ENCODE data around the gene SIGLEC12. TPM values are rescaled to one million over a fixed set of nuclear protein-coding genes. Genes with fewer than 3 reads are reported as not detected.

SIGLEC12 gene
- polyA plus RNA-seq, 2 of the 4 experiments (the other 2 are of a cell fraction), result not detected

GRCh38 chr19:51548891-51549305 lies 47.3 kb upstream of the SIGLEC12 start (continued):
- TF ChIP-seq, protein P1, sequence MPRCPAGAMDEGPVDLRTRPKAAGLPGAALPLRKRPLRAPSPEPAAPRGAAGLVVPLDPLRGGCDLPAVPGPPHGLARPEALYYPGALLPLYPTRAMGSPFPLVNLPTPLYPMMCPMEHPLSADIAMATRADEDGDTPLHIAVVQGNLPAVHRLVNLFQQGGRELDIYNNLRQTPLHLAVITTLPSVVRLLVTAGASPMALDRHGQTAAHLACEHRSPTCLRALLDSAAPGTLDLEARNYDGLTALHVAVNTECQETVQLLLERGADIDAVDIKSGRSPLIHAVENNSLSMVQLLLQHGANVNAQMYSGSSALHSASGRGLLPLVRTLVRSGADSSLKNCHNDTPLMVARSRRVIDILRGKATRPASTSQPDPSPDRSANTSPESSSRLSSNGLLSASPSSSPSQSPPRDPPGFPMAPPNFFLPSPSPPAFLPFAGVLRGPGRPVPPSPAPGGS (IDR thresholded peaks at IDR 0.05), result no peak
- TF ChIP-seq SMC3 (IDR thresholded peaks at IDR 0.05), result no peak

- ChIA-PET CTCF (interaction anchor here (0.7 to 4.7 kb wide), 6 partner anchors 34 to 127 kb away, joined by 3 to 15 read pairs (median 3); no protein-coding TSS in a partner anchor), POLR2A (no interaction called here)
- H3K4me1 ChIP-seq, result no peaks in the 10 kb centered on the region
- ATAC-seq (no peak), DNase-seq (ENCODE audit: low read depth in 1 of 2, low spot score in 1 of 2) (no peak), FAIRE-seq (no peak)
- H3K4me2 ChIP-seq, result no peak overlapping the region
- H3K9me3 ChIP-seq, result peaks cover 4% of the 10 kb centered on the region; the same call in 2 of the 3 replicates
- TF ChIP-seq HOXB5 (CRISPR knock-in tag; IDR thresholded peaks at IDR 0.05) (no peak), HDAC2 (IDR thresholded peaks at IDR 0.05) (no peak), HEYL (CRISPR knock-in tag; IDR thresholded peaks at IDR 0.05) (no peak), FOXS1 (CRISPR knock-in tag; IDR thresholded peaks at IDR 0.05) (no peak), CHD2 (IDR thresholded peaks at IDR 0.05; ENCODE audit: low read length, partially characterized antibody) (no peak), CEBPB (IDR thresholded peaks at IDR 0.05) (no peak), SMC3 (IDR thresholded peaks at IDR 0.05) (no peak), NFE2L2 (conservative IDR thresholded peaks at IDR 0.05; ENCODE audit: low read length) (no peak), BHLHE40 (IDR thresholded peaks at IDR 0.05; ENCODE audit: low read depth, low read length) (no peak), NR3C1 (IDR thresholded peaks at IDR 0.05) (no peak), CBX8 (IDR thresholded peaks at IDR 0.05) (no peak), KDM5A (IDR thresholded peaks at IDR 0.05) (no peak), FOSL2 (IDR thresholded peaks at IDR 0.05) (no peak), FOSL2 (CRISPR knock-in tag; IDR thresholded peaks at IDR 0.05) (no peak), POLR2A (IDR thresholded peaks at IDR 0.05; ENCODE audit: low read length) (no peak), MYC (IDR thresholded peaks at IDR 0.05; ENCODE audit: borderline replicate concordance, low read length) (no peak)
- TF ChIP-seq, protein P2, sequence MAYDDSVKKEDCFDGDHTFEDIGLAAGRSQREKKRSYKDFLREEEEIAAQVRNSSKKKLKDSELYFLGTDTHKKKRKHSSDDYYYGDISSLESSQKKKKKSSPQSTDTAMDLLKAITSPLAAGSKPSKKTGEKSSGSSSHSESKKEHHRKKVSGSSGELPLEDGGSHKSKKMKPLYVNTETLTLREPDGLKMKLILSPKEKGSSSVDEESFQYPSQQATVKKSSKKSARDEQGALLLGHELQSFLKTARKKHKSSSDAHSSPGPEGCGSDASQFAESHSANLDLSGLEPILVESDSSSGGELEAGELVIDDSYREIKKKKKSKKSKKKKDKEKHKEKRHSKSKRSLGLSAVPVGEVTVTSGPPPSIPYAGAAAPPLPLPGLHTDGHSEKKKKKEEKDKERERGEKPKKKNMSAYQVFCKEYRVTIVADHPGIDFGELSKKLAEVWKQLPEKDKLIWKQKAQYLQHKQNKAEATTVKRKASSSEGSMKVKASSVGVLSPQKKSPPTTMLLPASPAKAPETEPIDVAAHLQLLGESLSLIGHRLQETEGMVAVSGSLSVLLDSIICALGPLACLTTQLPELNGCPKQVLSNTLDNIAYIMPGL (CRISPR knock-in tag; IDR thresholded peaks at IDR 0.05; ENCODE audit: borderline replicate concordance), result no peak
- TF ChIP-seq, protein P3, sequence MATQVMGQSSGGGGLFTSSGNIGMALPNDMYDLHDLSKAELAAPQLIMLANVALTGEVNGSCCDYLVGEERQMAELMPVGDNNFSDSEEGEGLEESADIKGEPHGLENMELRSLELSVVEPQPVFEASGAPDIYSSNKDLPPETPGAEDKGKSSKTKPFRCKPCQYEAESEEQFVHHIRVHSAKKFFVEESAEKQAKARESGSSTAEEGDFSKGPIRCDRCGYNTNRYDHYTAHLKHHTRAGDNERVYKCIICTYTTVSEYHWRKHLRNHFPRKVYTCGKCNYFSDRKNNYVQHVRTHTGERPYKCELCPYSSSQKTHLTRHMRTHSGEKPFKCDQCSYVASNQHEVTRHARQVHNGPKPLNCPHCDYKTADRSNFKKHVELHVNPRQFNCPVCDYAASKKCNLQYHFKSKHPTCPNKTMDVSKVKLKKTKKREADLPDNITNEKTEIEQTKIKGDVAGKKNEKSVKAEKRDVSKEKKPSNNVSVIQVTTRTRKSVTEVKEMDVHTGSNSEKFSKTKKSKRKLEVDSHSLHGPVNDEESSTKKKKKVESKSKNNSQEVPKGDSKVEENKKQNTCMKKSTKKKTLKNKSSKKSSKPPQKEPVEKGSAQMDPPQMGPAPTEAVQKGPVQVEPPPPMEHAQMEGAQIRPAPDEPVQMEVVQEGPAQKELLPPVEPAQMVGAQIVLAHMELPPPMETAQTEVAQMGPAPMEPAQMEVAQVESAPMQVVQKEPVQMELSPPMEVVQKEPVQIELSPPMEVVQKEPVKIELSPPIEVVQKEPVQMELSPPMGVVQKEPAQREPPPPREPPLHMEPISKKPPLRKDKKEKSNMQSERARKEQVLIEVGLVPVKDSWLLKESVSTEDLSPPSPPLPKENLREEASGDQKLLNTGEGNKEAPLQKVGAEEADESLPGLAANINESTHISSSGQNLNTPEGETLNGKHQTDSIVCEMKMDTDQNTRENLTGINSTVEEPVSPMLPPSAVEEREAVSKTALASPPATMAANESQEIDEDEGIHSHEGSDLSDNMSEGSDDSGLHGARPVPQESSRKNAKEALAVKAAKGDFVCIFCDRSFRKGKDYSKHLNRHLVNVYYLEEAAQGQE (IDR thresholded peaks at IDR 0.05), result no peak
- TF ChIP-seq, protein P4, sequence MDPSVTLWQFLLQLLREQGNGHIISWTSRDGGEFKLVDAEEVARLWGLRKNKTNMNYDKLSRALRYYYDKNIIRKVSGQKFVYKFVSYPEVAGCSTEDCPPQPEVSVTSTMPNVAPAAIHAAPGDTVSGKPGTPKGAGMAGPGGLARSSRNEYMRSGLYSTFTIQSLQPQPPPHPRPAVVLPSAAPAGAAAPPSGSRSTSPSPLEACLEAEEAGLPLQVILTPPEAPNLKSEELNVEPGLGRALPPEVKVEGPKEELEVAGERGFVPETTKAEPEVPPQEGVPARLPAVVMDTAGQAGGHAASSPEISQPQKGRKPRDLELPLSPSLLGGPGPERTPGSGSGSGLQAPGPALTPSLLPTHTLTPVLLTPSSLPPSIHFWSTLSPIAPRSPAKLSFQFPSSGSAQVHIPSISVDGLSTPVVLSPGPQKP (IDR thresholded peaks at IDR 0.05; ENCODE audit: low read depth, low read length), result no peak
- TF ChIP-seq, protein P5, sequence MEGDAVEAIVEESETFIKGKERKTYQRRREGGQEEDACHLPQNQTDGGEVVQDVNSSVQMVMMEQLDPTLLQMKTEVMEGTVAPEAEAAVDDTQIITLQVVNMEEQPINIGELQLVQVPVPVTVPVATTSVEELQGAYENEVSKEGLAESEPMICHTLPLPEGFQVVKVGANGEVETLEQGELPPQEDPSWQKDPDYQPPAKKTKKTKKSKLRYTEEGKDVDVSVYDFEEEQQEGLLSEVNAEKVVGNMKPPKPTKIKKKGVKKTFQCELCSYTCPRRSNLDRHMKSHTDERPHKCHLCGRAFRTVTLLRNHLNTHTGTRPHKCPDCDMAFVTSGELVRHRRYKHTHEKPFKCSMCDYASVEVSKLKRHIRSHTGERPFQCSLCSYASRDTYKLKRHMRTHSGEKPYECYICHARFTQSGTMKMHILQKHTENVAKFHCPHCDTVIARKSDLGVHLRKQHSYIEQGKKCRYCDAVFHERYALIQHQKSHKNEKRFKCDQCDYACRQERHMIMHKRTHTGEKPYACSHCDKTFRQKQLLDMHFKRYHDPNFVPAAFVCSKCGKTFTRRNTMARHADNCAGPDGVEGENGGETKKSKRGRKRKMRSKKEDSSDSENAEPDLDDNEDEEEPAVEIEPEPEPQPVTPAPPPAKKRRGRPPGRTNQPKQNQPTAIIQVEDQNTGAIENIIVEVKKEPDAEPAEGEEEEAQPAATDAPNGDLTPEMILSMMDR (IDR thresholded peaks at IDR 0.05), result no peak
- TF ChIP-seq, protein P1 (IDR thresholded peaks at IDR 0.05), result no peak
- H3K27ac ChIP-seq, result no peak overlapping the region
- no peak overlapping the region for H3K4me3 ChIP-seq
- 7% methylated on average over 5 of the region's 5 CpGs for WGBS (ENCODE audit: missing lambda C conversion rate)
These were observed 46.6 kb upstream of the SIGLEC12 start for GRCh38 chr19:51548213-51548651.
